ENCODE data around the gene UBXN4.

The UBXN4 gene

GRCh38 chr2:135732561-135732960, 9.1 kb upstream of the UBXN4 start:
- no peak overlapping the region for H3K27ac ChIP-seq (ENCODE audit: low read depth, low read length, severe bottlenecking)
- WGBS, 2 experiments (ENCODE audit: insufficient coverage in 2 of 2), result 94 to 96% methylated on average over 2 to 5 of the region's 5 CpGs

GRCh38 chr2:135733045-135733444, 8.6 kb upstream of the UBXN4 start:
- WGBS, 2 experiments (ENCODE audit: insufficient coverage in 2 of 2), result no CpG with 5 or more reads among the region's 2 CpGs
- H3K9me3 ChIP-seq (ENCODE audit: control insufficient read depth, low read length), result no peaks in the 10 kb centered on the region
- H3K4me1 ChIP-seq (ENCODE audit: control insufficient read depth, insufficient read depth, low read length, poor library complexity, severe bottlenecking), result no peaks in the 10 kb centered on the region
- no peak overlapping the region for H3K4me3 ChIP-seq (ENCODE audit: extremely low read depth, insufficient read depth, low read length, poor library complexity, severe bottlenecking)
- H3K36me3 ChIP-seq (ENCODE audit: control insufficient read depth, insufficient read depth, low read length), result no peaks in the 10 kb centered on the region
- no peak overlapping the region for H3K27ac ChIP-seq (ENCODE audit: low read depth, low read length, severe bottlenecking)

More at GRCh38 chr2:135732561-135732960, 9.1 kb upstream of the UBXN4 start:
- H3K4me1 ChIP-seq (ENCODE audit: control insufficient read depth, insufficient read depth, low read length, poor library complexity, severe bottlenecking), result no peaks in the 10 kb centered on the region
- no peaks in the 10 kb centered on the region for H3K9me3 ChIP-seq (ENCODE audit: control insufficient read depth, low read length)
- no peaks in the 10 kb centered on the region for H3K36me3 ChIP-seq (ENCODE audit: control insufficient read depth, insufficient read depth, low read length)
- H3K4me3 ChIP-seq (ENCODE audit: extremely low read depth, insufficient read depth, low read length, poor library complexity, severe bottlenecking), result no peak overlapping the region

GRCh38 chr2:135736546-135736945, 5.1 kb upstream of the UBXN4 start:
- Histone ChIP-seq H3K9me3 (ENCODE audit: control insufficient read depth, low read length) (no peaks in the 10 kb centered on the region), H3K36me3 (ENCODE audit: control insufficient read depth, insufficient read depth, low read length) (no peaks in the 10 kb centered on the region), H3K27ac (ENCODE audit: low read depth, low read length, severe bottlenecking) (no peak overlapping the region), H3K4me3 (ENCODE audit: extremely low read depth, insufficient read depth, low read length, poor library complexity, severe bottlenecking) (no peak overlapping the region), H3K4me1 (ENCODE audit: control insufficient read depth, insufficient read depth, low read length, poor library complexity, severe bottlenecking) (no peaks in the 10 kb centered on the region)
- WGBS, 2 experiments (ENCODE audit: insufficient coverage in 2 of 2), result 92 to 100% methylated on average over 3 to 5 of the region's 5 CpGs

DNA sequence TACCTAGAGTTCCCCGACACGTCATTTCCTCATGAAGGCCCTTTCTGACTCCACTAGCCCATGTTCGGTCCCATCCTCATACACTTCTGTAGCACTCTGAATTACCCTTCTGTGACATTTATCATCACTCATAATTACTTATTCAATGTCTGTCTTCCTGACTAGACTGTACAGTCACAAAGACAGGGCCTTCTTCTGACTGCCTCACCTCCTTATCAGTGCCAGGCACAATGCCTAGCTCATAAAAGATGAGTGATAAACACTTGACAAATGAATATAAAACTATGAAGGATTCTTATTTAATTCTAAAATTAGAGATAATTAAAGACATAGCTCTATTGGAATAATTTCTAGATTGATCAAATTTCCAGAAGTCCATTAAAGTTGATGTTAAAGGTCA, 1.4 kb upstream of the UBXN4 start:
- H3K36me3 ChIP-seq (ENCODE audit: control insufficient read depth, insufficient read depth, low read length), result no peaks in the 10 kb centered on the region
- no peak overlapping the region for H3K27ac ChIP-seq (ENCODE audit: low read depth, low read length, severe bottlenecking)
- WGBS, 2 experiments (ENCODE audit: insufficient coverage in 2 of 2), result 90 to 96% methylated on average over 3 of the region's 3 CpGs
- H3K4me3 ChIP-seq (ENCODE audit: extremely low read depth, insufficient read depth, low read length, poor library complexity, severe bottlenecking), result no peak overlapping the region
- H3K9me3 ChIP-seq (ENCODE audit: control insufficient read depth, low read length), result no peaks in the 10 kb centered on the region
- H3K4me1 ChIP-seq (ENCODE audit: control insufficient read depth, insufficient read depth, low read length, poor library complexity, severe bottlenecking), result peaks cover 7% of the 10 kb centered on the region

DNA sequence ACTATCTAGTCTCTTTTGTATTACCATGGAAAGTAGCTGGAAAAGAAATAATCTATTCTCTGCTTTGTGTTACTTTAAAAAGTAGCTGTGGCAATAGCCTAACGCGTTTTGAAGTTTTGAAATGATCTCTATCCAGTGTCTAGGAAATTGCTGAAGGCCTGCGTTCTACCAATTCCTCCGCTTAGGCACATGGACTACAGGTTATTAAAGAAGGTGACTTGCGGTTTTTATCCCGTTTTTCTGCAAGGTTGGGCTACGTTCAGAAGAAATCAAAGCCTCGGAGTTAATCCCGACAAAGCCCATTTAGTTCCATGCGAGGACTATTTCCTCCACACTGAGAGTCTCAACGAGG, 636 bp upstream of the UBXN4 start:
- Histone ChIP-seq H3K4me3 (ENCODE audit: extremely low read depth, insufficient read depth, low read length, poor library complexity, severe bottlenecking) (no peak overlapping the region), H3K4me1 (ENCODE audit: control insufficient read depth, insufficient read depth, low read length, poor library complexity, severe bottlenecking) (peaks cover 7% of the 10 kb centered on the region), H3K27ac (ENCODE audit: low read depth, low read length, severe bottlenecking) (no peak overlapping the region), H3K36me3 (ENCODE audit: control insufficient read depth, insufficient read depth, low read length) (peaks cover 6% of the 10 kb centered on the region), H3K9me3 (ENCODE audit: control insufficient read depth, low read length) (no peaks in the 10 kb centered on the region)
- WGBS, 2 experiments (ENCODE audit: insufficient coverage in 2 of 2), result 86 to 92% methylated on average over 11 of the region's 11 CpGs

- Histone ChIP-seq H3K4me3 (ENCODE audit: extremely low read depth, insufficient read depth, low read length, poor library complexity, severe bottlenecking) (peak overlapping the region; percentile 87), H3K36me3 (ENCODE audit: control insufficient read depth, insufficient read depth, low read length) (peaks cover 15% of the 10 kb centered on the region), H3K27ac (ENCODE audit: low read depth, low read length, severe bottlenecking) (peak overlapping the region; percentile 98), H3K4me1 (ENCODE audit: control insufficient read depth, insufficient read depth, low read length, poor library complexity, severe bottlenecking) (peaks cover 7% of the 10 kb centered on the region), H3K9me3 (ENCODE audit: control insufficient read depth, low read length) (no peaks in the 10 kb centered on the region)
- 0% methylated on average over 26 to 30 of the region's 34 CpGs for WGBS, 2 experiments (ENCODE audit: insufficient coverage in 2 of 2)
Observed at GRCh38 chr2:135742325-135742757, 686 bp downstream of the UBXN4 start.

DNA sequence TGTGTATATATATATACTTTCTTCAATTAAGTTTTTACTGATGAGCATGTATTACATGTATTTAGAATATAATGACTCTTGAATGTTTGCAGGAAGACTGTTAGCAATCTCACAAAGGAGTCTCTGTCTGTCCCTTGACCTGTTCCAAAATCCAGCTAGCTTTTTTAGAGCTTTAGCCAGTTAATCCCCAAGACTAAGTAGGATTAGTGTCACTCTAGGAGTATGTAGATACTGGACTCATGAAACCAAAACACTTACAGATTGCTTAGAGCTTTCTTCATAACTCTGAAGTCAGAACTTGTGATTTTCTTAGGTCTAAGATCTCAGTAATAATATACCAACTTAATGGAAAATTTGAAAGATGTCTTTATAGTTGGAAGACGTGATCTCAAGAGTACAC, 2.2 kb downstream of the UBXN4 start:
- H3K36me3 ChIP-seq (ENCODE audit: control insufficient read depth, insufficient read depth, low read length), result peaks cover 31% of the 10 kb centered on the region
- H3K4me1 ChIP-seq (ENCODE audit: control insufficient read depth, insufficient read depth, low read length, poor library complexity, severe bottlenecking), result peaks cover 7% of the 10 kb centered on the region
- H3K9me3 ChIP-seq (ENCODE audit: control insufficient read depth, low read length), result no peaks in the 10 kb centered on the region
- peak overlapping the region; percentile 87 for H3K4me3 ChIP-seq (ENCODE audit: extremely low read depth, insufficient read depth, low read length, poor library complexity, severe bottlenecking)
- 90% methylated on average over 1 of the region's 1 CpG; no CpG with 5 or more reads in 1 of the 2 experiments for WGBS, 2 experiments (ENCODE audit: insufficient coverage in 2 of 2)
- H3K27ac ChIP-seq (ENCODE audit: low read depth, low read length, severe bottlenecking), result no peak overlapping the region

DNA sequence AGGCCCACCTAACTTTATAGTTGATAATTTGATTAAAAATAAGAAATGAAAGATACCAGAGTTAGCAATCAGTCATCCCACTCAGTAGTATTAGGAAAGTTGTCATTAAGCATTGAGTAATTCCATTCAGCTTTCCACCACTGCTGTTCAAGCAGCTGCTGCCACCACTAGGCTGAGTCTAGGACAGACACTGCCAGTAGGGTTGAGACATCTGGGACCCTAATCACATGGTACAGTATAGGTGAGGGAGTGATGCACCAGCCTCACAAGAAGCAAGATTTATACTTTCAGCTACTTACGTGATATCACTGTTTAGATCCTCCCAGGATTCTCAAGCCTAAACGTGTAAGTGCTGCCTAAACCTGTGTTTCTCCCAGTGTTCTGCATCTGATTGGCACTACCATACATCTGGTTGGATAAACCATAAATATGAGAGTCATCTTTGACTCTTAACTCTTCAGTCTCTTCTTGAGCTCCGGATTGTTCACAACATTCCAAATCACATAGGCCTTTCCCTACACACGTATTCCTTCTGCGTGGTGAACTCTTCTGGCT, 3.2 kb downstream of the UBXN4 start:
- H3K4me3 ChIP-seq (ENCODE audit: extremely low read depth, insufficient read depth, low read length, poor library complexity, severe bottlenecking), result no peak overlapping the region
- H3K27ac ChIP-seq (ENCODE audit: low read depth, low read length, severe bottlenecking), result no peak overlapping the region

GRCh38 chr2:135745545-135745944, 3.9 kb downstream of the UBXN4 start:
- Histone ChIP-seq H3K27ac (ENCODE audit: low read depth, low read length, severe bottlenecking) (no peak overlapping the region), H3K36me3 (ENCODE audit: control insufficient read depth, insufficient read depth, low read length) (peaks cover 46% of the 10 kb centered on the region), H3K4me3 (ENCODE audit: extremely low read depth, insufficient read depth, low read length, poor library complexity, severe bottlenecking) (no peak overlapping the region), H3K9me3 (ENCODE audit: control insufficient read depth, low read length) (no peaks in the 10 kb centered on the region), H3K4me1 (ENCODE audit: control insufficient read depth, insufficient read depth, low read length, poor library complexity, severe bottlenecking) (peaks cover 7% of the 10 kb centered on the region)
- 100% methylated on average over 1 of the region's 4 CpGs for WGBS, 2 experiments (ENCODE audit: insufficient coverage in 2 of 2)

More for the DNA sequence above, 3.2 kb downstream of the UBXN4 start:
- H3K4me1 ChIP-seq (ENCODE audit: control insufficient read depth, insufficient read depth, low read length, poor library complexity, severe bottlenecking), result peaks cover 7% of the 10 kb centered on the region
- 89 to 95% methylated on average over 4 to 5 of the region's 5 CpGs for WGBS, 2 experiments (ENCODE audit: insufficient coverage in 2 of 2)
- H3K36me3 ChIP-seq (ENCODE audit: control insufficient read depth, insufficient read depth, low read length), result peaks cover 39% of the 10 kb centered on the region
- H3K9me3 ChIP-seq (ENCODE audit: control insufficient read depth, low read length), result no peaks in the 10 kb centered on the region

DNA sequence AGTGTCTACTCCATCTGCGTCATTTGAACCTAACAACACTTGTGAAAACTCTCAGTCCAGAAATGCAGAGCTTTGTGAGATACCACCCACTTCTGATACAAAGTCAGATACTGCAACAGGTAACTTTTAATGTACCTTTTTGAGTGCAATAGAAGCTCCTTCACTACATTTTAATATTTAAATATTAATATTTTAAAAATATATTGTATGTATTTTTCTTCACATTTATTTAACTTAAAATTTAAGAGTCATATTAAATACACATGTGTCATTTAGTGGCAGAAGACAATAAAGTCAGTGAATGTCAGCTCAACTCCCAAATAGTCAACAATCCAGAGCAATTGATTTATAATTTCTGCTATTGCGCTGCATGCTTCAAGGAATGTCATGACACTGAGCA, 13.9 kb downstream of the UBXN4 start:
- 100% methylated on average over 1 of the region's 2 CpGs for WGBS, 2 experiments (ENCODE audit: insufficient coverage in 2 of 2)
- no peak overlapping the region for H3K4me3 ChIP-seq (ENCODE audit: extremely low read depth, insufficient read depth, low read length, poor library complexity, severe bottlenecking)
- peaks cover 86% of the 10 kb centered on the region for H3K36me3 ChIP-seq (ENCODE audit: control insufficient read depth, insufficient read depth, low read length)
- H3K4me1 ChIP-seq (ENCODE audit: control insufficient read depth, insufficient read depth, low read length, poor library complexity, severe bottlenecking), result no peaks in the 10 kb centered on the region
- no peak overlapping the region for H3K27ac ChIP-seq (ENCODE audit: low read depth, low read length, severe bottlenecking)
- H3K9me3 ChIP-seq (ENCODE audit: control insufficient read depth, low read length), result peaks cover 12% of the 10 kb centered on the region

DNA sequence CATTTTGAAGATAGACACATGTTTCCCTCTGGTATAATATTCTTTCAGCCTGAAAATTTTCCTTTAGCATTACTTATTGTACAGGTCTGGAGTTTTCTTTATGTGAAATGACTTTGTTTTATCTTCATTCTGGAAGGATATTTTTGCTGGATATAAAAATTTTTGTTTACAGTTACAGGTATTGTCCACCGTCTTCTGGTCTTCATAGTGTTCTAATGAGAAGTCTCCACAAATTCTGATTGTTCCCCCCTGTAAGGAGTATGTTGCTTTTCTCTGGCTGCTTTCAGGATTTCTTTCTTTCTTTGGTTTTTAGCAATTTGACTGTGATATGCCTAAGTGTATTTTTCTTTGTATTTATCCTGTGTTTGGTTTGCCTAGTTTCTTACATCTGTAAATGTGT, 15.0 kb downstream of the UBXN4 start:
- Histone ChIP-seq H3K36me3 (ENCODE audit: control insufficient read depth, insufficient read depth, low read length) (peaks cover 93% of the 10 kb centered on the region), H3K27ac (ENCODE audit: low read depth, low read length, severe bottlenecking) (no peak overlapping the region), H3K4me3 (ENCODE audit: extremely low read depth, insufficient read depth, low read length, poor library complexity, severe bottlenecking) (no peak overlapping the region), H3K9me3 (ENCODE audit: control insufficient read depth, low read length) (peaks cover 12% of the 10 kb centered on the region), H3K4me1 (ENCODE audit: control insufficient read depth, insufficient read depth, low read length, poor library complexity, severe bottlenecking) (no peaks in the 10 kb centered on the region)
- WGBS, 2 experiments (ENCODE audit: insufficient coverage in 2 of 2), result 100% methylated on average over 1 of the region's 1 CpG; no CpG with 5 or more reads in 1 of the 2 experiments

All from mesodermal cell (in vitro differentiated cells).